ENCODE data around the gene TMEM132C.

Gene TMEM132C

DNA sequence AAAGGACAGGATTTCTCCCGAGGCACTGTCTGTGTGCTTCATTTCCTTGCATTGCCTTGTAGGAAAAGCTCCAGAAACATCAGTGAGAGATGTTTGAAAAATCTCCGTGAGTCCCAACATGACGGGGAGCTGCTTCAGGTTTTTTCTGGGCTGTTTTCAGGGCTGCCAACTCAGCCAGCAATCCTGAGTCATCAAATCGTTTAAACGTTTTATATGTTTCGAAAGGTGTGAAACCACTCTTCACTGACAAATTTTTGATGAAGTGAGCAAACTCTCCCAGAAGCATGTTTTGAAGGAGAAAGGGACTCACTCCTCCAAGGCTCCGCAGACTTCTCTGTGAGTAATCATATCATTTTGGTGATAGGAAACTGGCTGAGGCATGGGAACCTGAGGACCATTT lies 240.5 kb downstream of the TMEM132C start:
- no peak for DNase-seq

DNA sequence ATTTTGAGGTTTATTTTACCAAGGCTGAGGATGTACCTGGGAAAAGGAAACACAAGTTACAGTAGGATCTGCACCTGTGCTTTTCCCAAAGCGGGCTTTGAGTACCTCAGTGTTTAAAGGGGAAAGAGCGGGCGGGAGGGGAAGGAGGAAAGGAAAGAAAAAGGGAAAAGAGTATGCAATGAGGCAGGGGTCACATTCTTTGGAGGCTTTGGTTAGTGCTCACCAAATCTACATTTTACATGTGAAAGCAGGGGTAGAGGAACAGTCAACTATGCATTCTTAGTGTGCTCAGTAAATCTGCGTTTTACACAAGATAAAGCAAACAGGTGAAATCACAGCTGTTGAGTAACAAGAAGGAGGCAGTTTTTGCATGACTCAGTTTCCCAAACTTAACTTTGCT lies 242.2 kb downstream of the TMEM132C start:
- DNase-seq = no peak

DNA sequence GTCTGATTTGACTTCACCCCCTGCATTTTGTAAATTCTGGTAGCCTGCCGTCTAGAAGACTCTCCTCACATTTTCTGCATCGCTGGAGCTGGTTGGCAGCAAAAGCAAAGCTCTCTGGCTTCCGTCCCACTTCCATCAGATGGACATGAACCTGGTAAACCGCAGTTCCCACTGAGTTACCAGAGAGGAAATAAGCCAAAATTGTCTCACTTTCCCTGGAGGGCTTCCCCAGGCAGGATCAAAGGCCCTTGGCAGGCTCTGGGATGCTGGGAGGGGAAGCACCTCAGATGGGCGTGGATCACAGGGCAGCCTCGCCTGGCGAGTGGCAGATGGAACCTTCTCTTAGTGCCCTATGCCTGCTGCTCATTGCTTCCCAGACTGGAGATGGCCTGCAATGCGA lies 243.5 kb downstream of the TMEM132C start:
- DNase-seq = no peak

- no peak for DNase-seq
Measured at GRCh38 chr12:128513331-128513730, 246.4 kb downstream of the TMEM132C start.

DNA sequence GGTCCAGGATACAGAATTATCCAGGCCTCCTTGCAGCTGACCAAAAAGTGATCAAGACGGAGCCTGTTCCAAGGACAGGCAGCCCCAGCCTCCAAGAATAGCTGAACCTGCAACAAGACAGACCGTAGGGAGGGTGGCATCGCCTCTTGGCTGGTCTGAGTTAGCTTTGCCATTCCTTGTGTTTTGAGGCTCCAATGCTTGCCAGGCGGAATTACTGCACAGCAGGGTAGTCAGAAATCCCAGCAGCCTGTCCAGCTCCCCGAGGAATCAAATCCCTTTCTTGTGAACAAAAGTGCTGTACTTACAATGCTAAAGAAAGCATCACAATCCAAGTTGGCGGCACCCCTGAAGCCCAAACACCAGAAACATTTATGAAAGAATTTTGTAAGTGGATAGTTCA lies 246.9 kb downstream of the TMEM132C start:
- DNase-seq = no peak

GRCh38 chr12:128518644-128519043 lies 251.7 kb downstream of the TMEM132C start:
- DNase-seq = no peak

- no peak for DNase-seq
Measured at GRCh38 chr12:128519426-128519825, 252.5 kb downstream of the TMEM132C start.

DNA sequence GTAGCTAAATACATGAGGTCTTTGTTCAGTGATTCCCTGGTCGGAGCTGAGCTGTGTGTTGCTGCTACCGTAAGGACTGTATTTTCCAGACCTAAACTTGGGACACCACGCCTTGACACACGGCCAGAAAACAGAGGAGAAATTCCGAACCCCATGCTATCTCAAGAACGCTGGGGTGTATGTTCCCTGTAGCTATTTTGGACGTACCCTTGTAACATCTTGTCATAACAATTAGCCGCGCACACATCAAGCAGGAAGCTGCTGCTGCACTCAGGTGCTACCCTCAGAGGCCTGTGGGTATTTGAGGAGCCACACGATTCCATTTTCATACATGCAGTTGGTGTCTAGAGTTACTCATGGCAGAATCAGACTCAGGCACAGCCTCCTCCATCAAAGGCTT lies 255.0 kb downstream of the TMEM132C start:
- no peak for DNase-seq

GRCh38 chr12:128524439-128524838 lies 257.5 kb downstream of the TMEM132C start:
- DNase-seq = no peak

- DNase-seq = no peak
Measured at GRCh38 chr12:128531170-128531569, 264.2 kb downstream of the TMEM132C start.

GRCh38 chr12:128534906-128535305 lies 267.9 kb downstream of the TMEM132C start:
- DNase-seq = no peak

DNA sequence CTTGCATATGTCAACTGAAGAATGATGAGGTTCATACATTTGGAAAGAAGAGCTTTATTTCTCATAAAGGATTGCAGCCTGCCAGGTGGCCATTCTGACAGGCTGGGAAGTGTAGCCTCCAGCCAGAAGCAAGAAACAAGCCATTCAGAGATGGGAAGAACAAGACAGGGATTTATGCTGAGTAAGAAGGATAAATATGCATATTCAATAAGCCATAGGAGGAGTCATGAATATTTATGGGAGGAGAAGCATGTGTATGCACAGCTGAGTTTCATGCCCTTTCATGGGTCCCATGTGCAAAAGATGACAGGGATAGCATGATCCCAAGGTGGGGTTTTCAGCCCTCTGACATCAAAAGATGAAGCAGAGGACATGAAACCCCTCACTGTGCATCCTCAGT lies 269.8 kb downstream of the TMEM132C start:
- DNase-seq = no peak

GRCh38 chr12:128537668-128538067 lies 270.7 kb downstream of the TMEM132C start:
- no peak for DNase-seq

GRCh38 chr12:128542844-128543243 lies 275.9 kb downstream of the TMEM132C start:
- DNase-seq = no peak

GRCh38 chr12:128543460-128543859 lies 276.5 kb downstream of the TMEM132C start:
- DNase-seq = no peak

- DNase-seq = no peak
Measured at GRCh38 chr12:128543971-128544370, 277.0 kb downstream of the TMEM132C start.

- DNase-seq = no peak
Measured at GRCh38 chr12:128548949-128549348, 282.0 kb downstream of the TMEM132C start.

DNA sequence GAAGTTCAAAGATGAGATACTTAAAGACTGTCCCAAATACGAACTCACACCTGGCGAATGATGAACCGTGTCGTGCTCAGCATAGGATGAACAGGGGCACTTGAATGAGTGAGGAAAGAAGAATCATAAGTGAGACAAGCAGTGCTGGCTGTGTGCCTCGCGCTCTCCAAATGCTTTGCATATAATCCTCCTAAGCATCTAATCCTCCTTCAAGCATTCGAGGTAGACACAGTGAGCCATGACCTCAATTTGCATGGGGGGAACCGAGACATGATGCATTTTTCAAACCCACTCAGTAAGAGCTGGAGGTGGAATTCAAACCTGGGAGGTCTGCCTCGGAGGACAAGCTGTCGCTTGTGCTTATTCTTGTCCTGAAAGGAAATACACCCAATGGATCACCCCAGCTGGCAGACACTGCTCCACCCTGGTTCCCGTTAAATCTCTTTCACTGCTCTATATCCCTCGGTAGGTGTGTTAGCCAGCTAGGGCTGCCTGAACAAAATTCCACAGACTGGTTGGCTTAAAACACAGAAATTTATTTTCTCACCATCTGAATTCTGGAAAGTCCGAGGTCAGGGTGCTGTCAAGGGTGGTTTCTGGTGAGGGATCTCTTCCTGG lies 282.7 kb downstream of the TMEM132C start:
- DNase-seq = no peak

GRCh38 chr12:128551266-128551665 lies 284.3 kb downstream of the TMEM132C start:
- DNase-seq = no peak

GRCh38 chr12:128554546-128555304 lies 287.8 kb downstream of the TMEM132C start:
- DNase-seq = no peak

DNA sequence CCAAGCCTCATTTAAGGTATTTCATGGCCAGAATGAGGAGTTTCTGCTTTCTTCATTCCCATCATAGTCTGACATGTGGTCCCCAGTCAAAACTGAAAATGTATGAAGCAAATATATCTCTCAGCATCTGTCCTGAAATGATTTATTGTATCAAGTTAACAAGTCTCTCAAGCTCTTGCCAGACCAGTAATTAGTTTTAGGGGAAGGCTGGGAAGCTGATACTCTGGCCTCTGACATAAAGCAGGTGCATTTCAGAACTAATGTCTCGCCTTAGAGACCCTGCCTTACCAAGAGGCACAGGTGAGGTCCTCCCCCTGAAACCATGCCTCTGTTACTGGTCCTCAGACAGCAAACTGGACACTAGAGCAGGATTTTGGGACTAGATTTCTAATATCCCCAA lies 290.3 kb downstream of the TMEM132C start:
- no peak for DNase-seq

GRCh38 chr12:128564956-128565355 lies 298.0 kb downstream of the TMEM132C start:
- no peak for DNase-seq

GRCh38 chr12:128567730-128568129 lies 300.8 kb downstream of the TMEM132C start:
- DNase-seq = no peak

- DNase-seq = no peak
Measured at GRCh38 chr12:128570191-128571065, 303.5 kb downstream of the TMEM132C start.

All from kidney glomerular epithelial cell (primary cell).